A673 (cell line): Measurements from ENCODE around the gene VANGL1.

Experiments
- CTCF ChIP-seq: fragments of 300-800, 200-600 bp; sonication (generic); conservative IDR thresholded peaks from 2 replicates; pipeline ENCODE4 v1.5.1; 2017; ENCODE audit warnings: low read depth, mild to moderate bottlenecking, antibody characterized with exemption, low read length, moderate library complexity, mixed read lengths
- EZH2 ChIP-seq: fragments of 200-600 bp; sonication (generic); IDR thresholded peaks from 2 replicates; pipeline ENCODE4 v1.6.1; 2017; ENCODE audit warnings: borderline replicate concordance, low read depth, mild to moderate bottlenecking, mixed read lengths, antibody characterized with exemption, low read length; ENCODE audit not compliant: poor library complexity, severe bottlenecking

- TF ChIP-seq EZH2 (no peak), CTCF (no peak)
Measured at GRCh38 chr1:115669002-115669673, 27.4 kb downstream of the VANGL1 start.
